Measurements from ENCODE around the gene FAM168A.
A peak's percentile ranks its signal among the peaks of the same experiment; 100 is the strongest.

FAM168A gene

DNA sequence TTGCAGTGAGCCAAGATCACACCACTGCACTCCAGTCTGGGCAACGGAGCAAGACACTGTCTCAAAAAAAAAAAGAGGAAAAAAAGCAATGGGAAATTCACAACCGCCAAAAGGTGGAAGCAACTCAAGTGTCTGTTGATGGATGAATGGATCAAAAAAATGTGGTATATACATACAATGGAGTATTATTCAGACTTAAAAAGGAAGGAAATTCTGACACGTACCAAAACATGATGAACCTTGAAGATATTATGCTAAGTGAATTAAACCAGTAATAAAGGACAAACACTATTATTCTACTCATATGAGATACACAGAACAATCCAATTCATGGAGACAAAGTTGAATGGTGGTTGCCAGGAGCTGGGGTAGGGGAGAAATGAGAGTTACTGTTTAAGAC, 40.9 kb downstream of the FAM168A start:
- DNase-seq (ENCODE audit: low read depth, low spot score): no peak

DNA sequence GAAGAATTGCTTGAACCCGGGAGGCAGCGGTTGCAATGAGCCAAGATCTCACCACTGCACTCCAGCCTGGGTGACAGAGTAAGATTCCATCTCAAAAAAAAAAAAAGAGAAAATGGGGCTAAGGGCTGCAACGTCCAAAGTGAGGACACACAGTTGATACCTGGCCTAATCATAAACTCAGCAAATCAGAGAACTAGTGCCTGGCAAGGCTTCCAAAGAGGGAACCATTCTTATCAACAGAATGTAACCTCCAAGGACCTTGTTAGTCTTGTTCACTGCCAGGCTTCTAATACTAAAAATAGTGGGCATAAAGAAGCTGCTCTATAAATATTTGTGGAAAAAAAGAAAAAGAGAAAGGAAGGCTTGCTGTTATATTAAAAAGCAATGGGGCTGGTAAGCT, 42.3 kb downstream of the FAM168A start:
- no peak for DNase-seq (ENCODE audit: low read depth, low spot score)

GRCh38 chr11:73554671-73555320, 43.1 kb downstream of the FAM168A start:
- DNase-seq (ENCODE audit: low read depth, low spot score): no peak

DNA sequence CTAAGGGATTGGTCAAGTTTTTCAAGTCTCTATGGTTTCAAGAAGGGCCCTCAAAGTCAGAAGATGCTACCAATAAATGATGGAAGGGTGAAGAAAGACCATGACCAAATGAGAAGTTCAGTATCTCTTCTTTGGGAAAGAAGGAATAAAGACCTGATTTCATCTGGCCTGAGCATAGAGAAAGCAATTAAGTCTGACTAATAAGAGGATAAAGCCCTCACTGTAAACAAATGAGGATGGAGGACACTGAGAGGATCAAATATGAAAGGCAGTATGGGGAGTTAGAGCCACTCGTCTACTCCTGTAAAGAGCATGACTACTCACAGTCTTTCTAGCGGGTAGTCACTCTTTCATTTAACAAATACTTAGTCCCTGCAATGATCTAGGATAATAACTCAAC, 44.6 kb downstream of the FAM168A start:
- DNase-seq (ENCODE audit: low read depth, low spot score): no peak

GRCh38 chr11:73551677-73552076, 46.2 kb downstream of the FAM168A start:
- no peak for DNase-seq (ENCODE audit: low read depth, low spot score)

DNA sequence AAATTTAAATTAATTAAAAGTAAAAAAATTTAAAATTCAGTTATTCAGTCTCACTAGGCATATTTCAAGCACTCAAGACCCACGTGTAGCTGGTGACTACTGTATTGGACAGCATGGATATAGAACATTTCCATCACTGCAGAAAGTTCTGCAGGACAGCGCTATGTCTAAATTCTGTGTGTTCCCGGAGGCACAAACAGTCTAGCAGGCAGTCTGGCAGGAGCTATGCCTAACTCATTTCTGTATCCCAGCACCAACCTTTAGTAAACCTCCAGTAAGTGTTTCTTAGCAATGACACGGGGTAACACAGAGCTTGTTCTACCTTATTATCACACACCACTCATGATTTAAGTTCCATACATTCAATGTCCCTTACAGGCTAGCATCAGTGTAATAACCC, 48.5 kb downstream of the FAM168A start:
- no peak for DNase-seq (ENCODE audit: low read depth, low spot score)

- DNase-seq (ENCODE audit: low read depth, low spot score): no peak
Measured at GRCh38 chr11:73547706-73548595, 50.0 kb downstream of the FAM168A start.

DNA sequence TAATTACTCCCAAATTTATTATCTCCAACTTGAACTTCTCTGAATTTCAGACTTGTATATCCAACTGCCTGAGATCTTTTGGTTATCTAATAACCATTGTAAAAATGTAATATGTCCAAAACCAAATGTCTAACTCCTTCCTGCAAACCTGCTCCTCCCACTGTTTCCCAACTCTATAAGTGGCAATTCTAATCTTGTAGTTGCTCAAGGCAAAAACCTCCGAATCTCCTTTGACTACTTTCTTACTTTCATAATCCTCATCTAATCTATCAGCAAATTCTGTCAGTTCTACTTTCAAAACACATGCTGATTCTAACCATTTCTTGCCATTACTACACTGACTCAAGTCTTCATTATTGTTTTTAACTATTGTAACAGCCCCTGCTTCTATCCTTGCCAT, 55.7 kb downstream of the FAM168A start:
- DNase-seq (ENCODE audit: low read depth, low spot score): no peak

- no peak for DNase-seq (ENCODE audit: low read depth, low spot score)
Measured at GRCh38 chr11:73539506-73540084, 58.3 kb downstream of the FAM168A start.

GRCh38 chr11:73538381-73538872, 59.5 kb downstream of the FAM168A start:
- peak; percentile 48 for DNase-seq (ENCODE audit: low read depth, low spot score)

DNA sequence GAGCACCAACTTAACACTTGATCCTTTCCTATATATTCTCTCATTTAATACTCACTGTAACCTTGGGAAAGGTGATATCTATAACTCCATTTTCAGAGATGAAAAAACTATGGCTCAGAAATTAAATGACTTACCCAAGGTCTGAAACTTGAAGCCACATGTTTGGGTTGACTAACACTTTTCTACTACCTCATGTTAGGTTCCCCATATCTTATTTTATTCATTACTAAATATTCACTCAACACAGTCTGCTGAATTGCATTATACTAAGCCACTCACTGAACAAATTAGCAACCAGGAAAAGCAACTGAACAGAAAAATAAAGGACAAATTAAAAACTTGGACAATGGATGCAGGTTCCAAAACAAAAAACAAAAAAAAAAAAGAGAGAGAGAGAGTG, 59.9 kb downstream of the FAM168A start:
- DNase-seq (ENCODE audit: low read depth, low spot score): no peak

GRCh38 chr11:73536961-73537360, 61.0 kb downstream of the FAM168A start:
- no peak for DNase-seq (ENCODE audit: low read depth, low spot score)

DNA sequence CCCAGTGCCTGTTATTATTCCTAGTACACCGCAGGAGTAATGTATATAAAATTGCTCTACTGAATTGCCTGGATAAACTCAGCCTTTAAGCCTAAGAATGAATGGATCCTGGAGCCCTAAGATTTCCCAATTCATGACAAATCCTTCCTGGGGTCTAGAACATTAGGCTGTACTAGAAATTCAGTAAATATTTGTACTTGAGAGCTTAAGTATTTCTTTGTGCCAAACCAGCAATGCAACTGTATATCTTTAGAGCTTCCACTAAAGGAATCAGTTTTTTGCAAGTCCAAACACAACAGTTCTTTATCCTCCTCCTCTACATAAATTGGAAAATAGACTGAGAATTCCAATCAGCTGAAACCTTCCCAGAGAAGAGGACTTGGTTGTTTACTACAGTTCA, 65.6 kb downstream of the FAM168A start:
- DNase-seq (ENCODE audit: low read depth, low spot score): no peak

- no peak for DNase-seq (ENCODE audit: low read depth, low spot score)
Measured at GRCh38 chr11:73531386-73531785, 66.5 kb downstream of the FAM168A start.

DNA sequence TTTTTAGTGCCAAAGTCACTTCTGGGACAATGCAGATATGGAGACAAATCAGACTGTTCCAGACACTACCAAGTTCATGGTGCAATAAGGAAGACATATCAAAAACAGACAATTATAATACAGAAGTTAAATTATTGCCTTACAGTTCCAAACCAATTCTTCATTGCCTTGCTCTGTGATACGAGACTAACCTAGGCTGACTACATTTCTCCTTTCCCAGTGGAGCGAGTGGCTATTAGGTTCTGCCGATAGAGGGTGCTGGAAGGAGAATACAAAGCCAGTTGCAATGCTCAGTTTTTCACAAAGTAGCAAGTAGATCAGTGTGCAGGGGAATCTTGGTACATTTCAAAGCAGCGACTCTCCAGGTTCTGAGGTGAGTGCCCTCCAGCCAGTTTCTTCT, 67.8 kb downstream of the FAM168A start:
- peak; percentile 35 for DNase-seq (ENCODE audit: low read depth, low spot score)

GRCh38 chr11:73529204-73529530, 68.7 kb downstream of the FAM168A start:
- DNase-seq (ENCODE audit: low read depth, low spot score): no peak

GRCh38 chr11:73528483-73529203, 69.3 kb downstream of the FAM168A start:
- DNase-seq (ENCODE audit: low read depth, low spot score): no peak

DNA sequence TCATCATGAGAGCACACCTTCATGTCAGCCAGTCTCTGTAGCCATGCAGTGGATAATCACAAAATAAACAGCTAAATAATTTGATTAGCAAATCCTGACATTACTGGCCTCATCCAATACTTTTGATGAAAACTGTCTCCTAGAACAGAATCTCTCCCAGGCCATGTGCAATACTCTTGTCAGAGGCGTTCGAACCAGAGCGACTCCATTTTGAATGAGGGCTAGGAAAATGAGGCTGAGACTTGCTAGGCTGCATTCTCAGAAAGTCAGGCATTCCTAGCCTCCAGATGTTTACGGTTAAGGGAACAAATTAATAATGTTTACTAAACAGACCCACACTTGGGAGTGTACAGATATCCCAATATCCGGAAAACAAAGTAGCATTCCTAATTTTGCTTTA, 69.9 kb downstream of the FAM168A start:
- DNase-seq (ENCODE audit: low read depth, low spot score): no peak

- no peak for DNase-seq (ENCODE audit: low read depth, low spot score)
Measured at GRCh38 chr11:73525611-73526010, 72.3 kb downstream of the FAM168A start.

DNA sequence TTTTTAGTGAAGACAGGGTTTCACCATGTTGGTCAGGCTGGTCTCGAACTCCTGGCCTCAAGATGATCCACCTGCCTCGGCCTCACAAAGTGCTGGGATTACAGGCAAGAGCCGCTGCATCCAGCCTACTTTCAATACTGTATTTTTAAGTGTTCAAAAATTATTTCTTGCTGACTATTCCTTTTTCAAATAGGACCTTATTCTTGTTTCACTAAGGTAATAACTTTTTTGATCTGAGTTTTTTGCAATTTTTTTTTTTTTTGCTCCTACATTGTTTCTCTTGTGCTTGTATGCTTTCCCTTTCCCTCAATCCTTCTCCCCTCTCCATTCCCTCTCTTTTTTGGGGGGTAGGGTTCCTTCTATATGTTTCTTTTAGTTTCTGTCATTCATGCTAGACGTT, 73.1 kb downstream of the FAM168A start:
- DNase-seq (ENCODE audit: low read depth, low spot score): no peak

GRCh38 chr11:73521621-73522020, 76.3 kb downstream of the FAM168A start:
- no peak for DNase-seq (ENCODE audit: low read depth, low spot score)
